Hematopoietic multipotent progenitor cell treated with erythropoietin and hydrocortisone succinate and interleukin-3 and kit ligand, for 15 days (in vitro differentiated cells): Measurements from ENCODE around the gene MYCBP2.
"Not testable (repeated sequence)": the region's sequence is repeated elsewhere in the genome, so short reads cannot be mapped to it uniquely, and the experiment has no call there.

Experiments used
- DNase-seq: peaks from one replicate; pipeline ENCODE4 v3.0.0-alpha.2; 2015; ENCODE audit warnings: low spot score

The MYCBP2 gene

GRCh38 chr13:77338329-77338728 lies 11.4 kb upstream of the MYCBP2 start:
- DNase-seq: no peak

- no peak for DNase-seq
Observed at GRCh38 chr13:77337159-77337558, 10.3 kb upstream of the MYCBP2 start.

GRCh38 chr13:77335543-77335942 lies 8.6 kb upstream of the MYCBP2 start:
- no peak for DNase-seq

- no peak for DNase-seq
Observed at GRCh38 chr13:77333594-77333993, 6.7 kb upstream of the MYCBP2 start.

GRCh38 chr13:77331421-77331820 lies 4.5 kb upstream of the MYCBP2 start:
- no peak for DNase-seq

GRCh38 chr13:77329911-77330584 lies 3.2 kb upstream of the MYCBP2 start:
- no peak for DNase-seq

GRCh38 chr13:77329133-77329910 lies 2.4 kb upstream of the MYCBP2 start:
- DNase-seq: peak; percentile 86

GRCh38 chr13:77328819-77329132 lies 1.9 kb upstream of the MYCBP2 start:
- DNase-seq: no peak

- DNase-seq: peak; percentile 6
Observed at GRCh38 chr13:77325371-77325980, 1.4 kb downstream of the MYCBP2 start.

GRCh38 chr13:77323858-77324257 lies 3.0 kb downstream of the MYCBP2 start:
- DNase-seq: no peak

GRCh38 chr13:77319536-77319935 lies 7.4 kb downstream of the MYCBP2 start:
- no peak for DNase-seq

GRCh38 chr13:77318741-77319140 lies 8.2 kb downstream of the MYCBP2 start:
- DNase-seq: no peak

- DNase-seq: no peak
Observed at GRCh38 chr13:77316430-77316829, 10.5 kb downstream of the MYCBP2 start.

- not testable (repeated sequence) for DNase-seq
Observed at GRCh38 chr13:77315509-77315908, 11.4 kb downstream of the MYCBP2 start.

GRCh38 chr13:77313923-77314322 lies 13.0 kb downstream of the MYCBP2 start:
- no peak for DNase-seq

- DNase-seq: no peak
Observed at GRCh38 chr13:77312311-77312710, 14.6 kb downstream of the MYCBP2 start.

GRCh38 chr13:77310579-77311279 lies 16.2 kb downstream of the MYCBP2 start:
- DNase-seq: no peak

- DNase-seq: no peak
Observed at GRCh38 chr13:77310161-77310560, 16.7 kb downstream of the MYCBP2 start.

GRCh38 chr13:77309254-77309653 lies 17.6 kb downstream of the MYCBP2 start:
- DNase-seq: no peak

- DNase-seq: no peak
Observed at GRCh38 chr13:77306458-77306857, 20.4 kb downstream of the MYCBP2 start.

GRCh38 chr13:77305266-77305665 lies 21.6 kb downstream of the MYCBP2 start:
- no peak for DNase-seq

GRCh38 chr13:77300176-77301037 lies 26.5 kb downstream of the MYCBP2 start:
- DNase-seq: no peak
